Lower lobe of right lung (tissue), 2 donors: Measurements from ENCODE around the gene SNX13. TPM values are rescaled to one million over a fixed set of nuclear protein-coding genes. Genes with fewer than 3 reads are reported as not detected.

ENCODE experiments used
- ATAC-seq, 2 donors: fragments of 200-7000 bp; cut with Tn5 transposase; one replicate each; pipeline ENCODE4 v1.9.1; 2020 to 2022; ENCODE audit warnings: mild to moderate bottlenecking in 2 of 2, moderate library complexity in 2 of 2
- DNase-seq: peaks from one replicate; pipeline ENCODE4 v3.0.0-alpha.2; 2020
- H3K27ac ChIP-seq: fragments of 200-600 bp; one replicate; pipeline ENCODE4 v1.8.0; 2022
- H3K27me3 ChIP-seq: fragments of 200-600 bp; one replicate; pipeline ENCODE4 v1.8.0; 2022; ENCODE audit warnings: low read depth
- H3K36me3 ChIP-seq: fragments of 200-600 bp; one replicate; pipeline ENCODE4 v1.8.0; 2022; ENCODE audit warnings: mild to moderate bottlenecking
- H3K4me1 ChIP-seq: fragments of 200-600 bp; one replicate; pipeline ENCODE4 v1.8.0; 2022
- H3K4me3 ChIP-seq: fragments of 200-600 bp; one replicate; pipeline ENCODE4 v1.8.0; 2022; ENCODE audit warnings: mild to moderate bottlenecking
- H3K9me3 ChIP-seq: fragments of 200-600 bp; one replicate; pipeline ENCODE4 v1.8.0; 2022
- CTCF ChIP-seq: fragments of 200-600 bp; IDR thresholded peaks from one replicate; pipeline ENCODE4 v1.8.0; 2022; ENCODE audit warnings: antibody characterized with exemption, mild to moderate bottlenecking
- intact Hi-C: fragments of 100-400 bp; cut with DNase I; formaldehyde crosslinking; loops from one replicate; pipeline ENCODE4 v1.11.0; 2022
- total RNA-seq: library from RNA; stranded (reverse); fragmentation: NEBNext Ultra II Directional; extraction: Animal tissue kit (Norgen Biotek cat#: 25700); gene quantifications from one replicate; pipeline ENCODE4 v1.2.1, GENCODE V29; 2021
- donor health status: DM: no; HTN: yes; CAD: no; lungs with severe emphysema.

Gene SNX13
- total RNA-seq, 1 donor from 2014 or later: 62.7 TPM

- no peaks in the 10 kb centered on the region for H3K9me3 ChIP-seq
- DNase-seq (no peak), ATAC-seq (peak; percentile 71 to 79)
- no peaks in the 10 kb centered on the region for H3K27me3 ChIP-seq
- no peak for TF ChIP-seq CTCF
- peak overlapping the region; percentile 97 for H3K27ac ChIP-seq
- peaks cover 44% of the 10 kb centered on the region for H3K4me1 ChIP-seq
- intact Hi-C loops: no loop called here
- H3K36me3 ChIP-seq: no peaks in the 10 kb centered on the region
- peak overlapping the region; percentile 70 for H3K4me3 ChIP-seq
These were observed 540 bp downstream of the SNX13 start for GRCh38 chr7:17939606-17940301.

- peak overlapping the region; percentile 70 for H3K4me3 ChIP-seq
- no peak for TF ChIP-seq CTCF
- DNase-seq (no peak), ATAC-seq (peak; percentile 2 to 7)
- H3K9me3 ChIP-seq: no peaks in the 10 kb centered on the region
- peaks cover 49% of the 10 kb centered on the region for H3K4me1 ChIP-seq
- peak overlapping the region; percentile 97 for H3K27ac ChIP-seq
- no peaks in the 10 kb centered on the region for H3K36me3 ChIP-seq
- intact Hi-C loops: no loop called here
- H3K27me3 ChIP-seq: no peaks in the 10 kb centered on the region
These were observed 1.1 kb downstream of the SNX13 start for GRCh38 chr7:17939211-17939605.

- intact Hi-C loops: no loop called here
- ATAC-seq (no peak), DNase-seq (no peak)
- Histone ChIP-seq H3K9me3 (no peaks in the 10 kb centered on the region), H3K27ac (no peak overlapping the region), H3K36me3 (no peaks in the 10 kb centered on the region), H3K4me3 (no peak overlapping the region), H3K4me1 (peaks cover 52% of the 10 kb centered on the region), H3K27me3 (no peaks in the 10 kb centered on the region)
- TF ChIP-seq CTCF: no peak
These were observed 2.7 kb downstream of the SNX13 start for GRCh38 chr7:17937506-17938120.

GRCh38 chr7:17936321-17936720 is 4.0 kb downstream of the SNX13 start:
- Histone ChIP-seq H3K4me3 (no peak overlapping the region), H3K27ac (no peak overlapping the region), H3K9me3 (no peaks in the 10 kb centered on the region), H3K36me3 (no peaks in the 10 kb centered on the region), H3K4me1 (peaks cover 48% of the 10 kb centered on the region), H3K27me3 (no peaks in the 10 kb centered on the region)
- TF ChIP-seq CTCF: no peak
- ATAC-seq (no peak), DNase-seq (no peak)
- intact Hi-C loops: no loop called here

- peaks cover 43% of the 10 kb centered on the region for H3K4me1 ChIP-seq
- no peak overlapping the region for H3K4me3 ChIP-seq
- no peak for DNase-seq
- H3K27me3 ChIP-seq: no peaks in the 10 kb centered on the region
- H3K9me3 ChIP-seq: no peaks in the 10 kb centered on the region
- no peak for ATAC-seq
- no peaks in the 10 kb centered on the region for H3K36me3 ChIP-seq
- intact Hi-C loops: no loop called here
- TF ChIP-seq CTCF: no peak
- H3K27ac ChIP-seq: no peak overlapping the region
These were observed 5.6 kb downstream of the SNX13 start for GRCh38 chr7:17934612-17935240.
